ENCODE results near the gene NOS1AP.

Gene NOS1AP

DNA sequence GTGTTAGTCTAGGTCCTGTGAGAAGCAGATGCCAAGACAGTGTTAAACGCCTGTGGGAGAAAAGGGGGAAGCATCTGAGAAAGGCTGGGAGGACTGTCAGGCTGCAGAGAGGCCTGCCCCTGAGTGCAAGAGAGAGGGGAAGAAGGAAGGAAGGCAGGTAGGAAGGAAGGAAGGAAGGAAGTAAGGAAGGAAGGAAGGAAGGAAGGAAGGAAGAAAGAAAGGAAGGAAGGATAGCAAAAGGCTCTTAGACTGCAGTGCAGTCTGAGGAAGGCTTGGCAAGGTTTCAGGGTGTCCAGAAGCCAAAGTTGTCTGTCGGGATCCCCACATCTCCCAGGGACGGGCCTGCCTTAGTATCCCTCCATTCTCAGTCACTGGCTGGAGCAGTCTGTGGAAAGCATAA, 224.5 kb downstream of the NOS1AP start:
- no peak for DNase-seq

DNA sequence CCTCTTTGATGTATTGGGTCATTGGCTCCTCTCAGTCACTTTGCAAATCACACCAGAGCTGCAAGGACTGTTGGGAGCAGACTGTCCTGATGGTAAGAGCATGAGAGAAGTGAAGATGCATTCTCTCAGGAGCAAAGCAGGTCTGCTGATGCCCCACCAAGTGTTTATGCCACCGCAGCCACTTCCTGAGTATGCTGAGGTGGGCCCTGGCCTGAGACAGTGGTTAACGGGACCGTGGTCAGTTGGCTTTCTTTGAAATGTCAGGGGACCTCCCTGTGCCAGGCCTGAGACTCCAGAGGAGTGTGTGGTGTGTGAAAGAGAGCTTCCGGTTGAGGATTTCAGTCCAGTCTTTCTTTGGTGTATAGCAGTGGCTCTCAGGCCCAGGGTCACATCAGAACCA, 227.7 kb downstream of the NOS1AP start:
- in situ Hi-C loops (cut with HindIII; ENCODE audit: low pct_ligation_motif_present, low sequenced_read_pairs): no loop called here
- Histone ChIP-seq H3K36me3 (replicated peaks) (no peaks in the 10 kb centered on the region), H3K4me3 (ENCODE audit: low read depth, low read length) (no peak overlapping the region), H3K27ac (no peak overlapping the region), H3K27me3 (replicated peaks) (no peaks in the 10 kb centered on the region)
- TF ChIP-seq, protein P1, sequence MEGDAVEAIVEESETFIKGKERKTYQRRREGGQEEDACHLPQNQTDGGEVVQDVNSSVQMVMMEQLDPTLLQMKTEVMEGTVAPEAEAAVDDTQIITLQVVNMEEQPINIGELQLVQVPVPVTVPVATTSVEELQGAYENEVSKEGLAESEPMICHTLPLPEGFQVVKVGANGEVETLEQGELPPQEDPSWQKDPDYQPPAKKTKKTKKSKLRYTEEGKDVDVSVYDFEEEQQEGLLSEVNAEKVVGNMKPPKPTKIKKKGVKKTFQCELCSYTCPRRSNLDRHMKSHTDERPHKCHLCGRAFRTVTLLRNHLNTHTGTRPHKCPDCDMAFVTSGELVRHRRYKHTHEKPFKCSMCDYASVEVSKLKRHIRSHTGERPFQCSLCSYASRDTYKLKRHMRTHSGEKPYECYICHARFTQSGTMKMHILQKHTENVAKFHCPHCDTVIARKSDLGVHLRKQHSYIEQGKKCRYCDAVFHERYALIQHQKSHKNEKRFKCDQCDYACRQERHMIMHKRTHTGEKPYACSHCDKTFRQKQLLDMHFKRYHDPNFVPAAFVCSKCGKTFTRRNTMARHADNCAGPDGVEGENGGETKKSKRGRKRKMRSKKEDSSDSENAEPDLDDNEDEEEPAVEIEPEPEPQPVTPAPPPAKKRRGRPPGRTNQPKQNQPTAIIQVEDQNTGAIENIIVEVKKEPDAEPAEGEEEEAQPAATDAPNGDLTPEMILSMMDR (IDR thresholded peaks at IDR 0.05; ENCODE audit: low read depth, low read length, missing control alignments): no peak
- DNase-seq: no peak

More for the DNA sequence above, 224.5 kb downstream of the NOS1AP start:
- H3K36me3 ChIP-seq (replicated peaks): no peaks in the 10 kb centered on the region
- no peak overlapping the region for H3K27ac ChIP-seq
- no peak overlapping the region for H3K4me3 ChIP-seq (ENCODE audit: low read depth, low read length)
- in situ Hi-C loops (cut with HindIII; ENCODE audit: low pct_ligation_motif_present, low sequenced_read_pairs): no loop called here
- no peaks in the 10 kb centered on the region for H3K27me3 ChIP-seq (replicated peaks)
- TF ChIP-seq, protein P1 (IDR thresholded peaks at IDR 0.05; ENCODE audit: low read depth, low read length, missing control alignments): no peak

DNA sequence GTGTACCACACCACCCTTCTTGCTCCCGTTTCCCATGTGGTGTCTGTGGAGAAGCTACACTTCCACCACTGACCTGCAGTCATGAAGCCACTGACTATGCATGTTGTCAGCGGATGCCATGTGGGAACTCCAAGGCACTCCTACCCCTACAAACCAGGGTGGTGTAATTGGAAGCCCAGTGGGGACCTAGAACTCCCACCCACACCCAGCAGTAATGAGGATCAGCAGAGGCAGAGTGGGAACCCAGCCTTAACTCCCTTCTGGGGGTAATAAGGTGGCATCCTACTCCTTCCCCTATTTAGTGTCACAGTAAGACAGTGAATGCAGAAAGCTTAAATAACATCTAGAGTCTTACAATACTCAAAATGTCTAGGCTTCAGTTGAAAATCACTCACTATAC, 228.8 kb downstream of the NOS1AP start:
- TF ChIP-seq, protein P1 (IDR thresholded peaks at IDR 0.05; ENCODE audit: low read depth, low read length, missing control alignments): no peak
- H3K27ac ChIP-seq: no peak overlapping the region
- no peaks in the 10 kb centered on the region for H3K36me3 ChIP-seq (replicated peaks)
- no peak overlapping the region for H3K4me3 ChIP-seq (ENCODE audit: low read depth, low read length)
- no peak for DNase-seq
- in situ Hi-C loops (cut with HindIII; ENCODE audit: low pct_ligation_motif_present, low sequenced_read_pairs): no loop called here
- no peaks in the 10 kb centered on the region for H3K27me3 ChIP-seq (replicated peaks)

DNA sequence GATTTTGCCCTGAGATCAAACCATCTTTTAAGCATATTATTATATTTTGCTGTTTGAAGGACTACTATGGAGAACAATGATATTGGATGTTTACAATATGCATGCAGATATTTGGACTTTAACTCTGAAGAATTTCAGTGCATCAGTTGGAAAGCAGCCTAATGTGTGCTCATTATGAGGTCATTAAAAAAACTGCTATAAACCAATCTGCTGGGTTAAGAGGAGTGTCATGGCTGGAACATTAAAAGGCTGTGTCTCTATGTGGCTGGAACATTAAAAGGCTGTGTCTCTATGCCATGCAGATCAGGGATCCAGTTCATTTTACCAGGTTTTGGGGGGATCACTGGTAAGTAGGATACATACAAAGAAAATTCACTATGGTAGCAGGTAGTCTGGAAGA, 229.5 kb downstream of the NOS1AP start:
- no peak overlapping the region for H3K27ac ChIP-seq
- DNase-seq: no peak
- in situ Hi-C loops (cut with HindIII; ENCODE audit: low pct_ligation_motif_present, low sequenced_read_pairs): no loop called here

DNA sequence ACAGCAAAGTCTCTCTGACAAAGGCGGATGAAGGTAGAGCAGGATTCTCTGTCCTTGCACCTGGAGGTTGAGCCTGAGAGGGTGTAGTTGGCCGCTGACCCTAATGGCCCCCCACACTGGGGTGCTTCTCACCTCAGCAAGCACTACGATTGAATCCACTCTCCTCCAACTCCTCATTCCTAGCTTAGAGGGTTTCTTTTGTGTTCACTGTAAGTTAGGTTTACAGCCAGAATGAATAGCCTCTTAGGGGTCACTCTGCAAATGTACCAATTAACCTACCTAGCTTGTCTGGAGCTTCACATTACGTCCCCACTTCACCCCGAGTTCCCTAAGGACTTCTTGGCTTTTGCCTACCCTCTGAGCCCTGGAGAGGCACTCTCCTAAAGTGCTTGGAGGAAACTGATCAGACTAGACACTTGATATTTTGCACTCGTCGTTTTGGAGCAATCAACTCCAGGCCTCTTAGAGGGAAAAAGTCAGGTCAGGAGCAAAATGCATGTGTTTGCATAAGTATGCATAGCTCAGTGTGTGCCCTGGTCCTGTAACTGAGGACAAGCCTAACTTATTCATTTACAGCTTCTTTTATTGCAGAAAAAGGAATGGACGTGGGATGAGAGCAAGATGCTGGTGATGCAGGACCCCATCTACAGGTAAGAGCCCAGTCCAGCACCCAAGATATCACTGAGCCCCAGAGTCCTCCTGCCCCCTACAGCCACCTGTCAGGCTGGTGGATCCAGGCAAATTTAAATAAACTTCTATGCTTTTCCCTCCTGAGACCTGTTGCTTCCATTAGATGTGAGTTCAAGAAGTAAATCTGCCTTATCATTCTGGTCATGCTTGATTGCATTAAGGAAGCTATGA, 230.8 kb downstream of the NOS1AP start:
- H3K4me3 ChIP-seq (ENCODE audit: low read depth, low read length): no peak overlapping the region
- DNase-seq: no peak
- in situ Hi-C loops (cut with HindIII; ENCODE audit: low pct_ligation_motif_present, low sequenced_read_pairs): no loop called here
- H3K36me3 ChIP-seq (replicated peaks): no peaks in the 10 kb centered on the region
- no peak overlapping the region for H3K27ac ChIP-seq
- TF ChIP-seq, protein P1 (IDR thresholded peaks at IDR 0.05; ENCODE audit: low read depth, low read length, missing control alignments): no peak
- H3K27me3 ChIP-seq (replicated peaks): no peaks in the 10 kb centered on the region

More for the DNA sequence above, 229.5 kb downstream of the NOS1AP start:
- Histone ChIP-seq H3K4me3 (ENCODE audit: low read depth, low read length) (no peak overlapping the region), H3K36me3 (replicated peaks) (no peaks in the 10 kb centered on the region), H3K27me3 (replicated peaks) (no peaks in the 10 kb centered on the region)
- TF ChIP-seq, protein P1 (IDR thresholded peaks at IDR 0.05; ENCODE audit: low read depth, low read length, missing control alignments): no peak
